GM23248 (cell line): ENCODE data around the gene TMBIM4.

Experiments
- EZH2 ChIP-seq: fragments of 200-600 bp; sonication (generic); IDR thresholded peaks from 2 replicates; pipeline ENCODE4 v1.6.1; 2018; ENCODE audit warnings: antibody characterized with exemption, mild to moderate bottlenecking; ENCODE audit not compliant: insufficient read depth, poor library complexity, severe bottlenecking
- EZH2phosphoT487 ChIP-seq: fragments of 200-600 bp; sonication (generic); IDR thresholded peaks from 2 replicates; pipeline ENCODE4 v1.6.1; 2018; ENCODE audit warnings: antibody characterized with exemption, moderate library complexity, mild to moderate bottlenecking, low read depth; ENCODE audit not compliant: insufficient read depth

DNA sequence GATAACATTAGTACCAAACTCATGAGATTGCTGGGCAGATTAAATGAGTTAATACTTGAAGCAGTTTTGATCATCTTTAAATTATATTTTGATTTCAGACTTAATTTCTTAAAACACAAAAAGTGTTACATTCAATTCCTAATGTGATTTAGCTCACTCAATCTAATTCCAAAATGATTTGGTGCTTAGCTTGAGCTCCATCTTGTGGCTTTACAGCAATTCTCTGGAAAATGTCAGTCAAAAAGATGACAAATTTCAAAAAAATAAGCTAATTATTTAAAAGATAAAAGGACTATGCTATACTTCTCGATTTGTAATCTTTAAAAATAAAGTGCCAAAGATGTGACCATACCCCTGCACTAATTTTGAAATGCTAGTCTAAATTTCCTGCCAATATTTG is 49.3 kb downstream of the TMBIM4 start:
- no peak for TF ChIP-seq EZH2
- TF ChIP-seq EZH2phosphoT487, result no peak
